Measurements from ENCODE around the gene AK5.
A peak's percentile ranks its signal among the peaks of the same experiment; 100 is the strongest.
"Not testable (repeated sequence)": the region's sequence is repeated elsewhere in the genome, so short reads cannot be mapped to it uniquely, and the experiment has no call there.

AK5 gene

DNA sequence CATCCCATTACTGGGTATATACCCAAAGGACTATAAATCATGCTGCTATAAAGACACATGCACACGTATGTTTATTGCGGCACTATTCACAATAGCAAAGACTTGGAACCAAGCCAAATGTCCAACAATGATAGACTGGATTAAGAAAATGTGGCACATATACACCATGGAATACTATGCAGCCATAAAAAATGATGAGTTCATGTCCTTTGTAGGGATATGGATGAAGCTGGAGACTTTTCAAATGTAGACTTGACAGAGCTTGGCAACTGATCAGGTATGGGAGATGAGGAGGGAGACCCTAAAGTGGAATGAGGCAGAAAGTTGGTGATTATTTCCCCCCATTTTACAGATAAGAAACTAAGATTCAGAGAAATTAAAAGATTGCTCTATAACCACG, 230.8 kb downstream of the AK5 start:
- DNase-seq, result not testable (repeated sequence)

DNA sequence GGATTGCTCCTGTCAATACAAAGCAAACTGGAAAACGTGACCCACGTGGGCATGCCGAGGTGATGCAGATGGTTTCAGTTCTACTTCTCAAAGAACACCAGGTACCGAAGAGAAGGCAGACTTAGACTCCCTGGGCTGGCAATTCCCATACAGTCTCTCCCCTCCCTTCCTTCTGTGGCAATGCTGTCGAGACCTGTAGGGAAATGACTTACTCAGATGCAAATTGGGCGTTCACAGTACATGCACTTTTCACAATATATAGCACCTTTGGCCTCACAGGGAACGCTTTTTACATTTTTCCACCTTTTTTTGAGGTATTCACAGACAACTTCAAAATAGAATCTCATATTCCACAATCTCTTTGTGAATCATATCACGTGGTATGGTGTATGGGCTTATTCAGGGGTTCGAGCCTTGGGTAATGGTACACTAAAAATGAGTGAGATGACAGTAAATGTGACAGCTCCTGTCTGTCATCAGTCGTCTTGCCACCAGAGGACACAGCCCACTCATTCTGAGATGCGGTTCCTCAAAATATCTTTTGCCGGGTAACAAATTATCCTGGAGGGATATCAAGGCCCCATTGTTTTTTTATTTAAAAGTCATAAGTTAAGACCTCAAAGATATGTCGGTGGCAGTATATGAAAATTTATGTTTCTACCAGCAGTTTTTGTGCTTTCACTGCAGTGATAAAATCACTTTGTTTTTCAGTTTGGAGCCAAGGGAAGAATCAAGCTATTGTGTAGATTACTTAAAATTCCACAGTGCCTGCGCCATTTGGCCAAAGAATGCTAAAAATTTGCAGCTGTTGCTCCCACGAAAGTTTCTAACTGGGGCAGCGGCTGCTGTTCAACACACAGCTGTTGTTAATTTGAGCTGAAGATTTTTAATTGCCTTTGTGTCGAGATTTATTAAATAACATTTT, 232.3 kb downstream of the AK5 start:
- no peak for DNase-seq

DNA sequence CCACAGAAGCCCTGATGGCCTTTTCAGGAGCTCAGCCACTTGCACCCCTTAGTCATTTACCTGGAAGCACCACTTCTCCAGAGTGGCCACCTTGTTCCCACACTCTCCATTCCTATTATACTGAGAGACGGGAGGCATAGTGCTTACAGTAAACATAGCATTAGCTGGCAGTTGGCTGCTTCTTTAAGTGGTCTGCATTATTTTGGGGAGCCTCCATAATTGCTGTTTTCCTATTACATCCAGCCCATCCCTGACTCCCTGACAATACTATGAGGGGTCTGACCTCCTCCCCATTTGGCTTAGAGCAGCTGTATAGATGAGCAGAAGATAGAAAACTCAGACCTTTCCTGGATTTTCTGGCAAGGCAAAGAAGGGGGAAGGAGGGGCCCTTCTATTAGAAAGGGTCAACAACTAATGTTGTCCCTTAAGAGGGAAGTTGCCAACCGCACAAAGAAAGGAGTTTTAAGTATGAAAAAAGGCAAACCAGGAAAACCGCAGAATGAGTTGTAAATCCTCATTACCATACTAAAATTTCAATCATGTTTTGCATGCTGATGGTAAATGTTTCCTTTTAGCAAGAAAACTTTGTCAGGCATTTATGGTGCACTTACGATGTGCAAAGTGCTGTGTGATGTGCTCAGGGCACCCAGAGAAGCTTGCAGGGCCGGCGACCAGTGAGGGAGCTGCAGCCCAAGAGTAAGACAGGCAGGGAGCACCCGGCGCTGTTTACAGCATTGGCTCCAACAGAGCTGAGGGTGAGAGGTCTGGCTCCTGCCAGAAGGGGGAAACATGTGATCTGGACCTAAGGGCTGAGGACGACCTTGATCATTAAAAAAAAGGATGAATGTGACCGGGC, 233.3 kb downstream of the AK5 start:
- DNase-seq, result no peak

DNA sequence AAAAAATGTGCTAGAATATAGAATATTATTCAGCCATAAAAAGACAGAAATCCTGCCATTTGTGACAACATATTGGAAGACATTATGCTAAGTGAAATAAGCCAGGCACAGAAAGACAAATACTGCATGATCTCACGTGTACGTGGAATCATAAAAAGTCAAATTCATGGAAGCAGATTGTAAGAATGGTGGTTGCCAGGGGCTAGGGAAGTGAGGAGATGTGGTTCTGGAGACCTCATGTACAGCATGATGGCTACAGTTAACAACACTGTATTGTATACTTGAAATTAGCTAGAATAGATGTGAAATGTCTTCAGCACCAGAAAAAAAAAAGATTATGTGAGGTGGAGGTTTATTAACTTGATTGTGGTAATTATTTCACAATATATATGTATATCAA, 234.3 kb downstream of the AK5 start:
- DNase-seq, result no peak

DNA sequence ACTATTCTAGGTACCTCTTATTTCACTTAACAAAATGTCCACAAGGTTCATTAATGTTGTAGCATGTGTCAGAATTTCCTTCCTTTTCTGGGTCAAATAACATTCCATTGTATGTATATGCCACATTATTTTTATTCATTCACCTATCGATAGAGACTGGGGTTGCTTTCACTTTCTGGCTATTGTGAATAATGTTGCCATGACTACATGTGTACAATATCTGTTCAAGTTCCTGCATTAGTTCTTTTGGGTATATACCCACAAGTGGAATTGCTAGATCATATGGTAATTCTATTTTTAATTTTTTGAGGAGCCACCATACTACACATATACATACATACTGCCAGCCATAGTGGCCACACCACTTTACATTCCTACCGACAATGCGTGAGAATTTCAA, 242.2 kb downstream of the AK5 start:
- no peak for DNase-seq

- DNase-seq, result not testable (repeated sequence)
Measured at GRCh38 chr1:77531149-77531548, 249.3 kb downstream of the AK5 start.

DNA sequence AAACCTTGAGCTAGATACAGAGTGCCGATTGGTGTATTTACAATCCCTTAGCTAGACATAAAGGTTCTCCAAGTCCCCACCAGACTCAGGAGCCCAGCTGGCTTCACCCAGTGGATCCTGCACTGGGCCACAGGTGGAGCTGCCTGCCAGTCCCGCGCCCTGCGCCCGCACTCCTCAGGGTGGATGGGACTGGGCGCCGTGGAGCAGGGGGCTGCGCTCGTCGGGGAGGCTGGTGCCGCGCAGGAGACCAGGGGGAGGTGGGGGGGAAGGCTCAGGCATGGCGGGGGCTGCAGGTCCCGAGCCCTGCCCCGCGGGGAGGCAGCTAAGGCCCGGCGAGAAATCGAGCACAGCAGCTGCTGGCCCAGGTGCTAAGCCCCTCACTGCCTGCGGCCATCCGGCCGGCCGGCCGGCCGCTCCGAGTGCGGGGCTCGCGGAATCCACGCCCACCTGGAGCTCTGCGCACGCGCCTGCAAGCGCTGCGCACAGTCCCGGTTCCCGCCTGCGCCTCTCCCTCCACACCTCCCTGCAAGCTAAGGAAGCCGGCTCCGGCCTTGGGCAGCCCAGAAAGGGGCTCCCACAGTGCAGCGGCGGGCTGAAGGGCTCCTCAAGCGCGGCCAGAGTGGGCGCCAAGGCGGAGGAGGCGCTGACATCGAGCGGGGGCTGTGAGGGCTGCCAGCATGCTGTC, 249.9 kb downstream of the AK5 start:
- DNase-seq, result not testable (repeated sequence)

DNA sequence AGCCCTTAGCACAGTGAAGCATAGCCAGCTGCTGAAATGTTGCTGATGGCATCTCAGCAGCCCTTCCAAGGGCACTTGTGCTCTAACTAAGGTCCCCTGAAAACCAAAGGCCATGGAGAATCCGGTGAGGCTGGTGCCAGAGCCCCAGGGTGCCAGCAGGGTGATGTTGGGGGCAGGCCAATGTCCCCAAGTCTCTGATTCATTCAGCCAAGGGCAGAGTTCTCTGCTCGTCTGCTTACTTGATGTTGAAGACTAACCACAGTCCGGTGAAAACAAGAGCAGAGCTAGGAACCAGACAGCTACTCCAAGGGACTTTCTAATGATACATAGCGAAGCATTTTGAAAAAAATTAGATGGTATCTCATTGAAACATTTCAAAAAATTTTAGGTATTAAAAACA, 250.8 kb downstream of the AK5 start:
- no peak for DNase-seq

DNA sequence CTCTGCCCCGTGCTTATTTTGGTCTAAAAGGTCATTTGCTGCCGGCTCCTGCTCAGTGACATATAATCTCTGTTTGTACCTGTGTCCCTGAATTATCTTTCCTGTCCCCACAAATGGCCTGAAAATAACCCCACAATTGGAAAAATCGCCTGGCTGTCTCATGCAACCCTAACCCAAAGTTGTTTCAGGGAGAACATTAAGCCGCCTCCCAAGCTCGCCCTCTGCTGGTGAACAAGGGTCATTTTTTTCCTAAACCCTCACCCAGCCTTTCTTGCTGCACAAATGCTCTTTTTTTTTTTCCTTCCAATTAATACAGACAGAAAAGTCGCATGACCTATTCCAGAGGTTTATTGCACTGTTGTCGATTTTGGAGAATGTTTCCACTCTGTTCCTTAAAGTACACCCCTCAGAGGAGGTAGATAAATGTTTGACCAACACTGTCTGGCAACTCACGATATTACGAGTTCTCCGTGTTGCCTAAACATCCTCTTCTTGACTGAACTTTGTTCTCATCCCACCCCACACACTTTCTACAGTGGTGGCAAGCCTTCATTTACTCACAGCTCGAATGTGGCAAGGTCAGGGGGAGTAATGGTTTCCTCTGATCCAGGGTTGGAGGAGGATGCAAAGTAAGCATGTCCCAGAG, 252.0 kb downstream of the AK5 start:
- DNase-seq, result peak; percentile 53 to 66

- DNase-seq, result no peak
Measured at GRCh38 chr1:77534456-77534855, 252.6 kb downstream of the AK5 start.

- no peak for DNase-seq
Measured at GRCh38 chr1:77536813-77537212, 255.0 kb downstream of the AK5 start.

- no peak for DNase-seq
Measured at GRCh38 chr1:77538956-77539518, 257.2 kb downstream of the AK5 start.

DNA sequence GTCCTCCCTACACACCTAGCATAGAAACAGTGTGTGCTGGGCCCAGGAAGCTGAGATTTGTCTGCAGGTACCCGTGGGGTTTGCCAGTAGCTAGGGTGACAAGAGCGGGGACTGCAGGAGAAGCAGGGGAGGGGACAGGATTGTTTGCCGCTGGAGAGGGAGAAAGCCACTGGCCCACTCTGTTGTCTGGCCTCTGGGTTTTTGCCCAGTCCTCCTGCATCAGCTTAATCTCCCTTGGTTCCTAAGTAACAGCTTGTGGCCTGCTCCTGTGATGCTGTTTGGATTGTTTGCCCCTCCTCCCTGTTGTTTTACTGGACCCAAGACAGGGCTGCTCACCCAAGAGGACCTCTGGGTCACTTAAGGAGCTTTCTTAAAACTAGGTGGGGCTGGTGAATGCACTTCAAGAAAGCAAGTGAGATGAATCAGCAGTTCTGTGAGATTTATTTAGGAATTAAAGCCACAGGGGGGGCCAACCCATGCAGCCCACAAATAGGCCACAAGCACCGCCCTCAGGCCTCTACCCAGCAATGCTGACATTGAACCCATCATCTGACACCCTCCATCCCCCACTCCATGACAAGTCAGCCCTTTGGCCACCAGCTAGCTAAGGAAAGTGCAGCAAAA, 257.8 kb downstream of the AK5 start:
- no peak for DNase-seq

DNA sequence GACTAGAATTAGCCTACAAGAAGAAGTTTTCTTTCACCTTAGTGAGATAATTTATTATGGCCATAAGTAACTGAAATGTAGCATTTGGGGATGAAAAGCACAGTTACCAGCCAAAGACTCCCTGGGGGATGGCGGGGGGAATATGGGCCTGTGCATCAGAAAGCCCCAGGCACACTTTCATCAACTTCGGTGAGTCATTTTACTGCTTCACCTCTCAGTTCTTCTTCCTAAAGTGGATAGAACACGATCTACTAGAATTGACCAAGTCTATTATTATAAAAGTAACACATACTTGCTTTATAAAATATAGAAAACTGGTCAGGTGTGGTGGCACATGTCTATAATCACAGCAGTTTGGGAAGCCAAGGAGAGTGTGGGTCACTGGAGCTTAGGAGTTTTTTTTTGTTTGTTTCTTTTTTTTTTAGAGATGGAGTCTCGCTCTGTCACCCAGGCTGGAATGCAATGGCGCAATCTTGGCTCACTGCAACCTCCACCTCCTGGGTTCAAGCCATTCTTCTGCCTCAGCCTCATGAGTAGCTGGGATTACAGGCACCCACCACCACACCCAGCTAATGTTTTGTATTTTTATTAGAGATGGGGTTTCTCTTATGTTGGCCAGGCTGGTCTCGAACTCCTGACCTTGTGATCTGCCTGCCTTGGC, 258.8 kb downstream of the AK5 start:
- no peak for DNase-seq

- DNase-seq, result no peak
Measured at GRCh38 chr1:77541162-77541545, 259.3 kb downstream of the AK5 start.

DNA sequence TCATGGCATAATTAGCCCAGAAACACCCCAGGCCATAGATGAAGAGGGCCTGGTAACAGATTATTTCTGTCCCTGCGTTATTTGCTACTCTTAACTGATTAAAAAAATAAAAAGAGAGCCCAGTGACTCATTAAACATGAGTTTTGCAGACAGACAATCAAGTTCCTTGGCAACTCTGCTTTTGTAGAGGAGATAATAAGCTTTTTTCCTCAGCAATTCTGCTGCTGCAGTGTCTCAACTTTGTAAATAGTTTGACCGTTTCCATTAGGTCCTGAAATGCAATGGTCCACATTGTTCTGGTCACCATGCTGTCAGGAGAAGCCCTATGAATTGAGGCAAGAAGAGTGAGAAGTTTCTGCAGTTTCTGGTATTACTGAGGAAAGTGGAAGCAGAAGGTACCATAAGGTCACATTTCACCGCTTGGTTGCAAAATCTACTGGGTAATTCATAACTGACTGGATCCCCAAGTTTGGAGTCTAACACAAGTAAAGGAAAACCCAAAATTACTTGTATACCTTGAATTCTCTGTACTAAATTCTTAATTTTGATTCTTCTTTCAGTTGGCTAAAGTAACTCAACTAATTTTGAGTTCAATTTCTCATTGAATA, 261.1 kb downstream of the AK5 start:
- DNase-seq, result no peak

GRCh38 chr1:77543822-77544448, 262.1 kb downstream of the AK5 start:
- no peak for DNase-seq

DNA sequence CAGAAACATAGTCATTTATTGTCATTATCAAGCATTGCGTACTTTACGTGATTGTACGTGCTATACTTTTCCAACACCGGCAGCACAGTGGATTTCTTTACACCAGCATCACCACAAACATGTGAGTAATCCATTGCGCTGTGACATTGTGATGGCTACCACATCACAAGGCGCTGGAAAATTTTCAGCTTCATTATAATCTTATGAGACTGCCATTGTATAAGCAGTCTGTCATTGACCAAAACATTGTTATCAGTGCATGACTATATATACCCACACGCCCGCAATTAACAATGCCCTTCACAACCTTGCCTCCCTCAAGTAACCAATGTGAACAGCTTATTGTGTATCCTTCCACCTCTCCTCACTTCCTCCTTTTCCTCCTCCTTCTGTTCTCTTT, 263.0 kb downstream of the AK5 start:
- DNase-seq, result no peak

- no peak for DNase-seq
Measured at GRCh38 chr1:77545970-77546369, 264.2 kb downstream of the AK5 start.

DNA sequence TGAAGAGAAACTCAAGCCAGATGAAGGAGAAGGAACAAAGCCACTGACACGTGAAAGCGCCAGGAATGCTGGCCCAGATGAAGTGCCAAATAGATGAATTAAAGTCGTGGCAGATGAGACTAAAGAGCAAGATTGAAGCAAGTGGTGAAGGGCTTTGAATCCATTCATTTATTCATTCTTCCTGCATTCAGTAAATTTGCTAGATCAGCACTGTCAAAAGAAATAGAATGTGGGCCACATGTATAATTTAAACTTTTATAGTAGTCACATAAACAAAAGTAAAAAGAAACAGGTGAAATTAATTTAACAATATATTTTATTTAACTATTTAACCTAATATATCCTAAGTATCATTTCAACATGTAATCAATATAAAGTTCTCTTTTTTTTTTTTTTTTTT, 265.1 kb downstream of the AK5 start:
- DNase-seq, result no peak

GRCh38 chr1:77548285-77548684, 266.5 kb downstream of the AK5 start:
- DNase-seq, result no peak
